Stimulated activated CD8-positive, alpha-beta memory T cell treated with anti-CD3 and anti-CD28 coated beads, Interleukin-12 subunit alpha, Interleukin-12 subunit beta, amount 100 ng/mL, for 1 hour (primary cell): ENCODE measurements around the gene OTOR.

Experiments used
- DNase-seq: peaks from one replicate; pipeline ENCODE4 v3.0.0-alpha.2; 2020; ENCODE audit warnings: low read depth

Gene OTOR

DNA sequence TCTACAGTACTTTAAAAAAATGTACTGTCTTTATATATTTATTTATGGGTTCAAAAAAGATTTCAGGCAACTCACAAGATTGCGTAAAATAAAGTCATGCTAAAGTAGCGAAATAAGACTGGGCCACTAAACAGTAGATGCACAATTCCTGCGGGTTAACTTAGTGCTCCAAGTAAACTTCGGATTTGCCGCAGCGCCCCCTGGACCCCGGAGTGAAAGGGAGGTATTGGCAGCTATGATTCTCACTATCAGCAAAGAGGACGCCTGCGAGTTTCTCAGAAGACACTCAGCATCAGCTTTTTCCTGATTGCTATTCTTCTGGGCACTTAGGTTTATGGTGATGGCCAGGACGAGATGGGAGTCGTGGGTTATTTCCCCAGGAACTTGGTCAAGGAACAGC, 1.4 kb downstream of the OTOR start:
- DNase-seq = no peak

DNA sequence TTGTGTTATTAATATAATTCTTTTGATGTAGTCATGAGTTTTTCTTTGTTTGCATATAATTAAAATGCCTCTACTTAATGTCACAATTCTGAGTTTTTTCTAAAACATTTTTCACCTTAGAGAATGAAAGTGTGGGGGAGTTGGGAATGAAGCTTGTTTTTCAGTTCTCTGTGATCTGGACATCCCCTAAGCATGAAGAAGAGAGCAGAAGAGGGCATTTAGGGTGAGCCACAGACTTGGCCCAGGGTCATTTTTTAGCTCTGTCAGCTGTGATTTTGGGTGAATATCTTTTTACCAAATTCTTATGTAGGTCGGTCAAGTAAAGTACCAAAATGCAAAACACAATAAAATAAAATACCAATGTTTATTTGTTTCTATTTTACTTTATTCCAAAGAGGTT, 3.9 kb downstream of the OTOR start:
- no peak for DNase-seq

DNA sequence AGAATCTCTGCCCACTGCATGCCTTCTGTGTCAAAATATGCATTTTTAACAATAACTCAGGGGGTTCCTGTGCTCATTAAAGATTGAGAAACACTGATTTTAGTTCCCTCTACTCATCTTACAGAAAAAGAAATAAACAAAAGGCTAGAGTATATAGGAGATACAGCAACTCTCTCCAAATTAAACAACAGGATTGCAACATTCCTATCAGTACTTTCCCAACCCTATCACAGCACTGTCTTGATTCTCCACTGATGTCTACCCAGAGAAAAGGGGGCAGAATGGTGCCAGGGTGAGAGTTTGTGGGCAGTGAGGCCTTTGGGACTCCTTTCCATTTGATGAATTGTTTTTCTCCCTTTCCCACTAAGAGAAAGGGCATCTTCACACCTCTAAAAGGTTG, 4.7 kb downstream of the OTOR start:
- DNase-seq = no peak

DNA sequence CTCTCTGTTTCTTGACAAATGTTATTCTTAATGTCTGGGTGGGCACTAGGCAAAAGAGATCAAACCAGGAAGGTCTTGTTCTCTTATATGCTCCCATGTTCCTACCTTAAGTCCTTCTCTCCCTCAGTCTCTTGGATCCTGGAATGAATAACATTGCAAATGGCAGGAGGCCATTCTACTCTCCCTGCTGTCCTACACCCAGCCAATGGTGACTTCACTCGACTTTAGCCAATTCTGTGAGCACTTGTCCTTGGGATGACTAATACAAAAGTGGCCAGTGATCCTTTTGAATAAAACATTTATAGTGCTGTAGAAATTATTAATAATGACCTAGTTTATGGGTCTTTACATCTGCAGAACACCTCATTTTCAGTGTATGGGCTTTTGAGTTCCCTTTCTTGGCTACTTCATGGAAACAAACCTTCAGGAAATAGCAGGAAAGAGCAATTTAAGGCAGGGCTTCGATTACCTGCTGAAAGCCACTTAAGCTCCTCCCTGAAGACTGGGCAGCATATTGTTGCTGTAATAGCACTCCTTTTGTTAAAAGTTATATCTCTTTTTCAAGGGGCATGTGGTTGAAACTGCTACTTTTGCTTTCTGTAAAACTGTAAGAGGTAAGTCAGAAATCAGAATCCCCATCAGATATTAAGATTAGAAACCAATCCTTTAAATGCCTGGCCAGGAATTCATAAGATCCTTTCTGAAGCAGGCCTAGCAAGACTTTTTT, 10.5 kb downstream of the OTOR start:
- no peak for DNase-seq

DNA sequence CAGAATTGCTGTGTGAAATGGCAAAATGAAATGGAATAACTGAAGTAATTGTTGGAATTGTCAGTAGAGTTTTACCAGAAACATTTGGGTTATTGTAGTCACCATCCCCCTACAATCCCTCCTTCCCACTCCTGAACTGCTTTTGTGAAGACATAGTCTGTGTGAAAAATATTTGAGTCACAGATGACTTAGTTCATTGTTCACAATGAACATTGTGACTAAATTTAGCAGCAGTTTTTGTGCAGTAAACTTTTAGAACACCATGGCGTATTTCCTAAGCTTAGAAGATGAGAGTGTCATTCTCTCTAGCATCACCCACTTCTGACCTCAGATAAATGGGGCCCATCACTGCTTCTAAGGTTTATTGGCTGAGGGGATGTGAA, 11.0 kb downstream of the OTOR start:
- DNase-seq = no peak

DNA sequence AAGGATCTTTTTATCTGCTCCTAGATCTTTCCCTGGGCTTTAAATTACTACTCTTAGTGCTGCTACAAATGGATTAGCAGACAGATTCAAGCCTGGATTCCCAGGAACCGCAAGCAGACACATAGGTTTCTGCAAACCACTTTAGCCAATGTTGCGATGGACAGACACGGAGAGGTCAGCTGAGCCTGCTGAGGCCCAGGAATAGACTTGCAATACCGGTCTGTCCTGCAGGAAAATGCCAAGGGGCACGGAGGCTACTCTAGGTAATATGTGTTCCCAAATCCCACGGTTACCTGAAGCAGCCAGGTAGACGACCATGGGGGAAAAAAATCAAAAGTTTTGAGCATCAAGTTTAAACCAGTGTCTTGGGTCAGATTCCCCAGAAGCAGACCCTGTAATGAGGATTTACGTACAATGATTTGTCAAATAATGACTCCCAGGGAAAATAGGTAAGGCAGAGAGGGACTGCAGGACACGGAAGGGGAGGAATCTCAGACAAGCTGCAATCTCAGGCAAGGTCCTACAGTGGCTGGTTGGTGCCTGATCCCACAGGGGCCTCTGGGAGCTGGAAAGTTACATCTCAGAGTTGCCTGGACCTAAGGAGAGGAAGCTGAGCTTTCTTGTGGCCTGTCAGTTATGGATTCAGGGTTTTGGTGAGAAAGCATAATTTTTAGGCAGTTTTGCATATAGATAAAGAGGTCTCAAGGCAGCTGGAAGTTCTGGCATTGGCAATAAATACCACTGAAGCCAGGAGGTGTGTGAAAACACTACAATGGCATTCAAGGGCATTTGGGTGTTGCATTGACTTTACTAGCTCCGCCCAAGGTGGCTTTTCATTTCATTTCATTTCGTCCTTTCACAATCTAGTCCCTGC, 12.5 kb downstream of the OTOR start:
- no peak for DNase-seq

DNA sequence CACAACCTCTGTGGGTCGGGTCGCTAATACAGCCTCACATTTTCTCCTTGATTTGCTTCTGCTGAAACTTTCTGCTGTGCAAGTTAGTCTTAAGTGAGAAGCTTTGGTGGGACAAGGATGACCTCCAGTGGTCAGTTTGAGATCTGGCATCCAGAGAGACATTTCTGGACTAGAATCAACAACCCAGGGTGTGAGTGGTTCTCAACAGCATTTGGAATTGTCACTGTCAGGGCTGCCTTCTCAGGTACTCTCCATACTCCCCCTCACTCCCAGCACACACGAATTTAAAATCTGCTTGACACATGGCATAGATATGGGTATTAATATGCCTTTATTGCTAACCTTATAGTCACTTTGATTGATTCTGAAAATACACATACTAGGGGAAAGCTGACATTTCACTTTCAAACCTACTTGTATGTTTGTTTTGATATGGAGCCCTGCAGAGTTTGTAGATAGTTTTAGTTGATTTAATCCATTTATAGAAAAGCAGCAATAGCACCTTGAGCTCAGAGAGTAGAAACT, 13.2 kb downstream of the OTOR start:
- DNase-seq = peak; percentile 26

DNA sequence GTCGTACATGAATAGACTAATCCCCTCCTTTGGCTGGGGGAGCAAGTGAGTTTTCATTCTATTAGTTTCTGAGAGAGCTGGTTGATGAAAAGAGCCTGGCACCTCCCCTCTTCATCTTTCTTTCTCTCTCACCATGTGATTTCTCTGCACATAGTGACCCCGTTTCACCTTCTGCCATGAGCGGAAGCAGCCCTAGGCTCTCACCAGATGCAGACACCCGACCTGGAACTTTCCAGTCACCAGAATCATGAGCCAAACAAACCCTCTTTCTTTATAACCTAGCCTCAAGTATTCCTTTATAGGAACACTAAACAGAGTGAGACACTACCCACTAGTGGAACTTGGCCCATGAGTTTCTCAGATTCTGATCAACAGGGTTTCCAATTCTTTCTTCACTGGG, 16.4 kb downstream of the OTOR start:
- no peak for DNase-seq

DNA sequence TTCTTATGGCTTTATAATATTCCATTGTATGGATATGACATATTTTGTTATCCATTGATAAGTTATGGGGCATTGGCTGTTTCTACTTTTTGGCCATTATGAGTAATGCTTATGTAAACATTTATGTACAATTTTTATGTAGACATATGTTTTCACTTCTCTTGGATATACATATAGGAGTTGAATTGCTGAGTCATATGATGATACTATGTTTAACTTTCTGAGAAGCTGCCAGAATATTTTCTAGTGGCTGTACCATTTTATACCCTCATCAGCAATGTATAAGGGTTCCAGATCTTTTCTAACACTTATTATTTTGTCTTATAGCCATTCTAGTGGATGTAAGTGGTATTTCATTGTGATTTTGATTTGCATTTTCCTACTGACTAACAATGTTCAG, 23.1 kb downstream of the OTOR start:
- DNase-seq = no peak

DNA sequence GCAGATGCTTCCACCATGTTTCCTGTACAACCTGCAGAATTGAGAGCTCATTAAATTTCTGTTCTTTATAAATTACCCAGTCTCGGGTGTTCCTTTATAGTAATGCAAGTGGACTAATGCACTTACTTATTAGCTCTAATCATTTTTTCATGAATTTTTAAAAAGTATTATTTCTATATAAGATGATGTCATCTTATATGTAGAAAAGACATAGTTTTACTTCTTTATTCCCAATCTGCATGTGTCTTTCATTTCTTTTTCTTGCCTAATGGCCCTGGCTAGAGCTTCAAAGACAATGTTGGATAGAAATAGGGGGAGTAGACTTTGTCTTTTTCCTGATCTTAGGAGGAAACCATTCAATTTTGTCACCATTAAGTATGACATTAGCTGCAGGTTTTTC, 27.8 kb downstream of the OTOR start:
- DNase-seq = no peak

DNA sequence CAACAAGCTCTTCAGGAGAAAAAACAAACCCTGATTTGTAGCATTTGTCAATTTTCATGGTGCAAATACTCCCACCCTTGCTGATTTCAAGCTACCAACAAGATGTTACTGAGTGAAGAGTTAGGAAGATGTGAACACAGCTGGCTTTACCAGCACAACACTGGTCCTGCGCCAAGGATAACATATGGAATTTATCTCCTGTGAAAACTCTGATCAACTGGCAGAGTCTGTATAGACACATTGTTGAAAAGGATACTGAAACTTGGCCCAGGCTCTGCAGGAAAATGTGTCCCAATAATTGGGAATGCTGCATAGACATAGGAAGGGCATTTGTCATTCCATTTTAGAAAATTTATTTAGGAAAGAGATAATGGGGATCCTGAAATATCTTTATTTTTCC, 29.0 kb downstream of the OTOR start:
- no peak for DNase-seq

DNA sequence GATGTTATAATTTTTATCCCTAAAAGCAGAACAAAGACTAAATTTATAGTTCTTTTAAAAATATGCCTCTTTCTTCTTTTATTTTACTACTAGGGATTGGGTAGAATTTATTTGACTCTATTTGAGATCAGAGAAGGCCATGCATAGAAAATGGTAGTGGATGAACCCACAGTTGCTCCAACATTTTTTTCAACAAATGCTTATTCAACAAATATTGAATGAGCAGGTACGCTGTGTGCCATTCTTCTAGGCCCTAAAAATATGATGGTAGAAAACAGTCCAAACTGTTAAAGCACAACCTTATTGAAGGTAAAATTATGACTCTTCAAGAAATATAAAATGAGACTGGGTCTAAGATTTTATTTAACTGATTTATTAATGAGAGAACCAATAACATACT, 30.0 kb downstream of the OTOR start:
- no peak for DNase-seq

DNA sequence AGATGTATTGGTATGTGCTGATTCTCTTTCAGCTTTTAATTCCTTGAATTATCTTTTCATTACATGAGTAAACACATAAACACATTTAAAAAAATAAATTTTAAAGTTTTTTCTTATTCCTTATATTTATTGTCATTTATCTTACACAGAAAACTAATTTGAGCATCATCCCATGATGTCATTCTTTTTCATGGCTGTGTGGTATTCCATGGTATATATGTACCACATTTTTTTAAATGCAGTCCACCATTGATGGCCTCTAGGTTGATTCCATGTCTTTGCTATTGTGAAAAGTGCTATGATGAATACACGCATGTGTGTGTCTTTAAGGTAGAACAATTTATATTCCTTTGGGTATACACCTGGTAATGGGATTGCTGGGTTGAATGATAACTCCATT, 33.3 kb downstream of the OTOR start:
- no peak for DNase-seq

DNA sequence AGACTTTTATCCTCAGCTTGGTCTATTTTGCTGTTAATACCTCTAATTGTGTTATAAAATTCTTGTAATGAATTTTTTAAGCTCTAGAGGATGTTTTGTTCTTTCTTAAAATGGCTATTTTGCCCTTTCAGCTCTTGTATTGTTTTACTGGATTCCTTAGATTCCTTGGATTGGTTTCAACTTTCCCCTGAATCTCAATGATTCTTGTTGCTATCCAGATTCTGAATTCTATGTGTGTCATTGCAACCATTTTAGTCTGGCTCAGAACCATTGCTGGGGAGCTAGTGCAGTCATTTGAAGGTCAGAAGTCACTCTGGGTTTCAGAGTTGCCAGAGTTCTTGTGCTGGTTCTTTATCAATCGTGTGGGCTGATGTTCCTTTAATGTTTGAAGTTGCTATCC, 37.1 kb downstream of the OTOR start:
- no peak for DNase-seq
